Stimulated activated CD4-positive, alpha-beta T cell treated with anti-CD3 and anti-CD28 coated beads, Interleukin-4, amount 100 ng/mL, for 24 hours (primary cell): ENCODE data around the gene EPPIN.
"Not testable (repeated sequence)": the region's sequence is repeated elsewhere in the genome, so short reads cannot be mapped to it uniquely, and the experiment has no call there.

Source experiments
- DNase-seq: peaks from one replicate; pipeline ENCODE4 v3.0.0-alpha.2; 2020

Gene EPPIN

DNA sequence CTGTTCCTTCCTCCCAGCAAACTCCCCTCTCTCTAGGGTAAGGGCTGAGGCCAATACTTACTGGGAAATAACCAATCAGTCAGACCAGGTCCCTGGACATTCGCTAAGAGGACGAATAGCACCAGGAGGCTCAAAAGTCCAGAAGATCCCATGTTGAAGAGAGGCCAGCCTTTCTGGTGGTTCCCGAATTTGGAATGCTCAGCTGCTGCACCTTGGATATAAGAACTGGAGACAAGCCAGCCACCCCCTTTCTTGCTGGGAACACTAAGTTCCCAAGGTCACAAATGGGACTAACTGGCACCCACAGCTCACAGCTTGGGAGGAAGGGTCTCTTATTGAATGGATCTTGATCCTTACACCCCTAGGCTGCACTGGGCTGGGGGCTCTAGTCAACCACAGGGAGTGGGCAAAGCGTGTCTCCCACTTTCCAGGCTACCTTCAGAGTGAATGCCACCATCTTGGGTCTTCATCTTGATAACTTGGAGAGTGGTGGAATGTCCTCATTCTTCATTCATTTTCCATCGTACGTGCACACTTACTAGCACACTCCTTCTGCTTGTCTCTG, at the start of gene EPPIN:
EPPIN (minus strand) TSS at position 196 of the 565 bp plus-strand sequence; CDS start at position 152, 44 bp downstream.
- DNase-seq: no peak

- no peak for DNase-seq
These were observed 48.0 kb upstream of the EPPIN start for GRCh38 chr20:45595235-45595634.

DNA sequence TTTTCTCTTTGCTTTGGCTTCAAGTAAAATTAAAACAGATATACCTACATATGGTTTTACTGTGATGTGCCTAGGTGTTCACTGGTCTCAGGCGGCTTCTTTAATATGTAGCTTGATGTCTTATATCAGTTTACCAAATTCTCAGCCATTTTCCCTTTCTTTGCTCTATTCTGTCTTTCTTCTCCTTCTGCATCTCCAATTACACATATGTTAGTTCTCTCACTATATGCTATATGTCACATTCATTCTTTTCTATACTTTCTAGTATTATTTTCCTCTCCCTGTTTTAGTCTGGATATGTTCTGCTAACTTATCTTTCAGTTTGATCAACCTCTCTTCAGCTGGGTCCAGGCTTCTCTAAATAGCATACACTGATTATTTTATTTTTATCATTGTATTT, 46.3 kb upstream of the EPPIN start:
- no peak for DNase-seq

DNA sequence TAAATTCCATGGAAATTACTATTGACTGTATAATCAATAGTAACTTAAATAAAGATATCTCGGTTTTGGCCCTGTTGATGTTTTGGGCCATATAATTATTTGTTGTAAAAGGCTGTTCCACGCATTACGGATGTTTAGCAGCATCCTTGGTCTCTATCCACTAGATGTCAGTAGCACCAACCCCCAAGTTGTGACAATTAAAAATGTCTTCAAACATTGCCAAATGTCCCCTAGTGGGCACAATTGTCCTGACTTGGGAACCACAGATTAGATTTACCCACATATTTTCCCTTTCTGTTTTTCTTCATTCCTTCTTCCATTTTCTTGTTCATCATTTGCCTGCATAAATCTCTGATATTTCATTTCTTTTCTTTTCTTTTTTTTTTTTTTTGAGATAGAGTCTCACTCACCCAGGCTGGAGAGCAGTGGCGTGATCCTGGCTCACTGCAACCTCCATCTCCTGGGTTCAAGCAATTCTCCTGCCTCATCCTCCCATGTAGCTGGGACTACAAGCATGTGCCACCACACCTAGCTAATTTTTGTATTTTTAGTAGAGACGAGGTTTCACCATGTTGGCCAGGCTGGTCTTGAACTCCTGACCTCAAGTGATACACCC, 45.5 kb upstream of the EPPIN start:
- peak; percentile 34 for DNase-seq

GRCh38 chr20:45589725-45590124, 42.5 kb upstream of the EPPIN start:
- DNase-seq: no peak

DNA sequence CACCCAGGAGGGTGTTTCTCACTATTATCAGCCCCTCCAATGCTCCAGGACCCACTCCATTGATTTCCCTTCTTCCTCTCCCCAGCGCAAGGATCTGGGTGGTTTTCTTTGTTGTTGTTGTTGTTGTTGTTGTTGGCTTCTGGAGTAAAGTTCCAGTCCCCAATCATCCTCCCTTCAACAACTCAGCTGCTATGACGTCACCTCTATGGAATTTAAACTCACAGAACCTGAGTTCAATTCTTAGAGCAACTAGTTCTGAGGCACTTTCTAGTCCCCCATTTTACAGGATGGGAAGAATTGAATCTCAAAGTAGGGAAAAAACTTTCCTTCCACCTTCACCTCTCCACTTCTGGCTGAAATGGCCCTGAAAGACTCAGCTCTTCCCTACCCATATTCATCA, 41.6 kb upstream of the EPPIN start:
- no peak for DNase-seq

GRCh38 chr20:45585986-45586385, 38.8 kb upstream of the EPPIN start:
- not testable (repeated sequence) for DNase-seq

GRCh38 chr20:45584294-45584693, 37.1 kb upstream of the EPPIN start:
- not testable (repeated sequence) for DNase-seq

GRCh38 chr20:45583502-45583901, 36.3 kb upstream of the EPPIN start:
- DNase-seq: no peak

- DNase-seq: no peak
These were observed 34.5 kb upstream of the EPPIN start for GRCh38 chr20:45581702-45582101.

DNA sequence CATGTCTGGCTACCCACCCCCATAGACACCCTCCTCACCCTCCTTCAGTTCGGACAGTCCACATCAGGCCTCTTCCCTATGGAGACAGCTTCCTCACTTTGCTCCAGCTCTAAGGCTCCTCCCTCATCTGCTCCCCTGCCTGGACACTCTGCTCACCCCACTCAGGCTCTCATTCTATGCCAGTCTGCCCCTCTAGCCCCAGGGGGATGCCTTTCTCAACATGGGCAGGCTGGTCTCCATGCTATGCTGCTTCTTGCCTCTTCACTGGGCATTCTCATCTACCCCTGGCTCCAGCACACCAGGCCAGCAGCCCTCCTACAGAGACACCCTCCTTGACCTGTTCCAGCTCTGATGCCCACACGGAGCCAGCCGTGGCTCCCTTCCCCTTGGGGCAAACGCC, 32.0 kb upstream of the EPPIN start, which contains the start of gene WFDC8:
WFDC8 (minus strand) TSS at position 101 of the 400 bp plus-strand sequence; CDS start at position 64, 37 bp downstream.
- DNase-seq: no peak

DNA sequence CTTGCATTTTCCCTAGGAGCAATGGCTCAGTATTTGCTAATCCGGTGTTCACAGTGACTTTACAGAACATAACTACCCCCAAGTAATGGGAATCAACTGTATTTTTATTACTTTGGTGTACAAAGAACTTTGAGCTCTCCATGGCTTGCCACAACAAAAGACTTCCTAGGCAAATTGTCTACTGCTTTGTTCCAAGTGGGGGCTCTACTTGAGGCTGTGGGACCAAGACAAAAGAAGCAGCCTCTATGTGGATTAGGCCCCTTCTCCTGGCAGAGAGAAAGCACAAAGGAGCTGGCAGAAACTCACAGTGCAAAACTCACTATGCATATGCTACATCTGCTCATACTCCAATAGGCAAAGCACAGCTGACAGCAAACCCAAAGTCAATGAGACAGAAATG, 31.0 kb upstream of the EPPIN start:
- DNase-seq: no peak

DNA sequence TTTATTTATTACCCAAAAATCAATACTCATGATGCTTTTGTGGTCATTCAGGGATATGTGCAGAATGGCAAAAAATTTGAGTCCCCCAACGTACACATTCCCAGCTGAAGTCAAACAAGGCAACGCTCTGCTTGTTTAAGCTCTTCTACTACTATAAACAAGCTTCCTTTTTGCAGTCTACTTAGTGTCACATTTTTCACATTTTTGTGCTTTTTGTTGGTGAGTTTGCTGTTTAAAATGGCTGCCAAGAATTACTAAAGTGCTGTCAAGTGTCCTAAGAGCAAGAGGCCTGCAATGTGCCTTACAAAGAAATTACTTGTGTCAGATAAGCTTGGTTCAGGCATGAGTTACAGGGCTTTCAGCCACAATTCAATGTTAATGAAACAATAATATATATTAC, 29.8 kb upstream of the EPPIN start:
- no peak for DNase-seq

DNA sequence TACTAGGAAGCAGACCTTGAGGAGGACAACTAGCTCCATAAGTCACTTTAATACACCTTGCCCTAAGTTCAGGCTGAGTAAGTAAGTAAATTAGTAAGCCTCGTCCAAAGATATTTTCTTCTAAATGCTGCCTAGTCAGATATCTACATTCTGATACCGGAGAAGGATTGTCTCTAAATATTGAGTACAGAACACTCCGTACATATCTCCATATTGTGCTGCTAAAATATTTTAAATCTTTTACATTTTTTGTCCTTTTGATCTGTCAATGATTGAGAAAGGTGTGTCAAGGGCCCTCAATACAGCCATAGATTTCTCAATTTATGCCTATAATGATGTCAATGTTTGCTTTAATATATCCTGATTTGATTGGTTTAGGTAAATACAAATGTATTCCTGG, 28.7 kb upstream of the EPPIN start:
- DNase-seq: no peak

GRCh38 chr20:45569650-45570049, 22.4 kb upstream of the EPPIN start:
- DNase-seq: not testable (repeated sequence)

DNA sequence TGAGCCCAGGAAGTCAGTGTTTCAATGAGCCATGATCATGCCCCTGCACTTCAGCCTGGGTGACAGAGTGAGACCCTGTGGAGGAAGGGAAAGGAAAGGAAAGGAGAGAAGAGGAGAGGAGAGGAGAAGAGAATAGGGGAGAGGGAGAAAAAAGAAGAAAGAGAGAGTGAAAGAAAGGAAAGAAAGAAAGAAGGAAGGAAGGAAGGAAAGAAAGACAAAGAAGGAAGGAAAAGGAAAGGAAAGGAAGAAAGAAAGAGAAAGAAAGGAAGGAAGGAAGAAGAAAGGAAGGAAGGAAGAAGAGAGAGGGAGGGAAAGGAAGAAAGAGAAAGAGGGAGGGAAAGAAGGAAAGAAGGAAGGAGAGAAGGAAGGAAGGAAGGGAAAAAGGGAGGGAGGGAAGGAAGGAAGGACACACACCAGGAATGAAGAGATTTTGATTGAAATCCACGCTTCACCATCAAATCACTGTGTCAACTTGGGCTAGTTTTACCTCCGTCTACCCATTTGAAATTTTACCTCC, 17.6 kb upstream of the EPPIN start:
- no peak for DNase-seq

- no peak for DNase-seq
These were observed 8.0 kb upstream of the EPPIN start for GRCh38 chr20:45555198-45555597.

DNA sequence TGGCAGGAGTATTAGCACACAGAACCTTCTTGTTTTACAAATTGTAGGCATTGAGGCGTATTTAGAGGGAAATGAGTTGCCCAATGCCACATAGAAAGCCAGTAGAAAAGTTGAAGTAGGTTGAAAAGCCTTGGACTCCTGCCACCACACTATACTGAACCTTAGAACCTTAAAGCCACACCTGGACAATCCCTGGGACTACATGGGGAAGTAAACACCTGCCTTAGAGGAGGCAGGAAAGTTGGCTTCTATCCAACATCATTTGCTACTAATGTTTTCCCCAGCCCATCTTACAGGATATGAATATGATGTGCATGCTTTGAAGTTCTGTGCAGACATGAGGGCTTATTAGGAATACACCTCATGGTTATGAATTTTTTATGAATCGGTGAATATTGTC, 5.3 kb upstream of the EPPIN start:
- DNase-seq: no peak

DNA sequence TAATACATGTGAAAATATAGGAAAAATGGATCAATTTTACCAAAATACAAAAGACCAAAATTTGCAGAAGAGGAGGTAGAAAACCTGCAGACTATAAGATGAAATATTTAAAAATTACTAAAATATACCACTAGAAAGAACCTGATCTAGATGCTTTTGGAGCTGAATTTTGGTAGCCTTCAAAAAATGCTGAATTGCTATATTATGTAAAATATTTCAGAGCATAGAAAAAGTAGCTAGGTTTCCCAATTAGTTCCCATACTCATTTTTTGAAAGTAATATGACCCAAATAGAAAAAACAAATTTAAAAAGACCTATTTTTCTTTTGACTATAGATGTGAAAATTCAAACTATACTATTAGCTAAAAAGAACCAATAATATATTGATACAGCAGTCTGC, 3.6 kb upstream of the EPPIN start:
- DNase-seq: no peak

- no peak for DNase-seq
These were observed 1.2 kb upstream of the EPPIN start for GRCh38 chr20:45548410-45548809.

DNA sequence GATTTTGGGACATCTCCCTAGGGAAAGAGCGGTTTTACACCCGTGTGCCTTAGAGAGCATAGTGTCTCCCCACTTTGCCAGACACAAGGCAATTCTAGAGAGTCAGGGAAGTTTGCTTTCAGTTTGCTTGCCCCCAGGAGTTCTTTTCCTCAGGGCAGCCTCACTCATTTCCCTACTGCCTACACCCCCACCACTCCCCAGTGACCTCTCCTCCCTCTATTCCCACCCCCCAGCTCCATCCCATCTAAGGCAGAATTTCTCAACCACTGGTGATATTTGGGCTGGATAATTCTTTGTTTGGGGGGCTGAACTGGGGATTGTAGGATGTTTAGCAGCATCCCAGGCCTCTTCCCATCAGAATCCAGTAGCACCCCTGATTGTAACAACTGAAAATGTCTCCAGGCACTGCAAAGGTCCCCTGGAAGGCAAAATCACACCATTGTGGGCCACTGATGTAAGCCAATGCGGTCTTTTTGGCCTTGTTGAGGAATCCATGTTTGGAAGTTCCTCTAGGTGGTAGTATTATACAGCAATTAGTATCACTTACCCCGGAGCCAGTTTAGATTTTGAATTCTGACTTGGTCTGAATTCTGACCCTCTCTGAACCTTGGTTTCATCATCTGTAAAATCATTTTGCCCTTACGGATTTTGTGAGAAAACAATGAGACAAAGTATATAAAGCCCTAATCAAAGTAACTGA, 1.3 kb downstream of the EPPIN start:
- DNase-seq: no peak

GRCh38 chr20:45545351-45545750, 1.9 kb downstream of the EPPIN start:
- DNase-seq: no peak

GRCh38 chr20:45539382-45539781, 7.8 kb downstream of the EPPIN start, which contains the start of gene WFDC6:
WFDC6 (minus strand) TSS chr20:45539482; CDS start chr20:45539407, 75 bp downstream.
- no peak for DNase-seq

DNA sequence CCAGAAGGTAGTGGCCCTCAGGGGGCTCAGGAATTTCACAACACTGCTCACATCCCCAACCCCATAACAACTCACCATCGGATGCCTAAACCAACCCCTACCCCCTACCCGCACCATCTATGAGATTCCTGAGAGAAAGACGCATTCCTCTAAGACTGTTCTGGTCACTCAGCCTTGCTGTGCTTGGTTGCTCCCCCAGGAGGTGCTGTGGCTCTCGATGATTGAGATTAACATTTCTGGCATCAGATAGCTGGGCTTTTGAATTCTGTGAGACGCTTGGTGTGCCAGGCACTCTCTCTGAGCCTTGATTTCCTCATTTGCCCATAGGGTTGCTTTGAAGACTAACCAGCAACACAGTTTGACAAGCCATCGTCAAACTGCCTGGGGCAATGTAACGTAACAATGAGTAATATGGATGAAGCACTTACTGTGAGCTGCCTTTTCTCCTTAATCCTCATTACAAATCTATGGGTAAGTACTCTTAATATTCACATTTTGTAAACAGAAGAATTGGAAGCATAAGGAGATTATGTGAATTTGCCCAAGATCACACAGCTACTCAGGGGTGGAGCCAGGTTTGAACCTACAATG, 8.9 kb downstream of the EPPIN start:
- DNase-seq: no peak
